Measurements from ENCODE around the gene ZNF549.

- no peak for TF ChIP-seq TAF1 (IDR thresholded peaks at IDR 0.05; ENCODE audit: low read depth, low read length)
- TF ChIP-seq POLR2A (IDR thresholded peaks at IDR 0.05; ENCODE audit: control extremely low read depth in 1 of 2, low read depth in 2 of 2, low read length in 2 of 2): no peak
- TF ChIP-seq CTCF (IDR thresholded peaks at IDR 0.05; ENCODE audit: control extremely low read depth in 1 of 3, insufficient read depth in 1 of 3, low read depth in 1 of 3, low read length in 3 of 3): no peak
- TF ChIP-seq KDM1A (IDR thresholded peaks at IDR 0.05; ENCODE audit: borderline replicate concordance, low read length): no peak
- TF ChIP-seq SUZ12 (IDR thresholded peaks at IDR 0.05; ENCODE audit: low read length): no peak
- TF ChIP-seq MAX (IDR thresholded peaks at IDR 0.05): no peak
- TF ChIP-seq RAD21 (IDR thresholded peaks at IDR 0.05 in 1 of 2, conservative IDR thresholded peaks at IDR 0.05 in 1 of 2; ENCODE audit: low read depth in 2 of 2, low read length in 2 of 2): no peak
- no peak for TF ChIP-seq MAFK (IDR thresholded peaks at IDR 0.05; ENCODE audit: low read depth, low read length)
- TF ChIP-seq SIN3A (conservative IDR thresholded peaks at IDR 0.05 in 1 of 2, IDR thresholded peaks at IDR 0.05 in 1 of 2; ENCODE audit: low read depth in 1 of 2, low read length in 2 of 2): no peak
- no peak for TF ChIP-seq YY1 (IDR thresholded peaks at IDR 0.05; ENCODE audit: low read depth, low read length)
- TF ChIP-seq CREB1 (IDR thresholded peaks at IDR 0.05): no peak
Observed at GRCh38 chr19:57572415-57572947, 45.3 kb downstream of the ZNF549 start.

Measured in H1 (cell line).